Colonic mucosa (tissue), 4 donors: ENCODE results near the gene NUDCD3. TPM values are rescaled to one million over a fixed set of nuclear protein-coding genes. Genes with fewer than 3 reads are reported as not detected.

Experiments used
- DNase-seq: peaks from one replicate; pipeline ENCODE4 v3.0.0-alpha.2; 2020
- H3K27ac ChIP-seq: fragments of 200-600 bp; one replicate; pipeline ENCODE4 v1.8.0; 2021
- H3K27me3 ChIP-seq: fragments of 200-600 bp; one replicate; pipeline ENCODE4 v1.8.0; 2021
- H3K36me3 ChIP-seq: fragments of 200-600 bp; one replicate; pipeline ENCODE4 v1.8.0; 2021
- H3K4me1 ChIP-seq: fragments of 200-600 bp; one replicate; pipeline ENCODE4 v1.8.0; 2021; ENCODE audit warnings: mild to moderate bottlenecking
- H3K4me3 ChIP-seq: fragments of 200-600 bp; one replicate; pipeline ENCODE4 v1.8.0; 2021
- H3K9ac ChIP-seq, 2 donors: one replicate each; pipeline ENCODE4 v1.7.0; 2013; ENCODE audit warnings: control low read depth in 2 of 2, low read depth in 2 of 2, low read length in 2 of 2
- H3K9me3 ChIP-seq: fragments of 200-600 bp; one replicate; pipeline ENCODE4 v1.8.0; 2021
- CTCF ChIP-seq: fragments of 200-600 bp; IDR thresholded peaks from one replicate; pipeline ENCODE4 v1.8.0; 2022; ENCODE audit warnings: antibody characterized with exemption, mild to moderate bottlenecking
- intact Hi-C: fragments of 100-400 bp; cut with DNase I; formaldehyde crosslinking; loops from one replicate; pipeline ENCODE4 v1.14.1; 2022
- total RNA-seq, 2 donors: library from RNA; stranded (reverse); fragmentation: NEBNext Ultra II Directional in 1 of 2; extraction: Animal tissue kit (Norgen Biotek cat#: 25700) in 1 of 2; gene quantifications; one replicate each; pipeline ENCODE4 v1.2.1, GENCODE V29; 2021
- donor health status: healthy.
- donor health status: DM: no; HTN: no; CAD: no.
- donor health status: DM: no; HTN: no; CAD: no.

NUDCD3 gene
- total RNA-seq, 2 donors from 2014 or later = 77.7 to 105 TPM

DNA sequence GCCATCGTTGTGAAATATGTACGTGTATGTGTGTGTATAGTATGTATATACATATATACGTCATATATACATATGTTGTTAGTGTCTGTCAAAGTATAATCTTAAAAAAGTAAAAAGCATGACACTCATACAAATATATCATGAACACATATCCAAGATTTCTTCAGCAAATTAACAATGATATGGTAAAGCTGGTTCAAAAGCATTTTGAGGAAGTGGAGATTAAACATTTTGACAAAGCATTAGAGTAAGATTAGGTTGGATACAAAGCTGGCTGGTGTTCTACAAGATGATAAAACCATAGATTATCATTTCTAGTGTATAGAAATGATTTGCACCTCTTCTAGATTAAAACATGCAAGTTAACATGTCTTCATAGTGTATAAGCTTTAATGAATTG lies 771 bp upstream of the NUDCD3 start:
- Histone ChIP-seq H3K36me3 (no peaks in the 10 kb centered on the region), H3K9me3 (no peaks in the 10 kb centered on the region), H3K4me3 (peak overlapping the region; percentile 89), H3K4me1 (peaks cover 9% of the 10 kb centered on the region), H3K27ac (peak overlapping the region; percentile 90), H3K9ac (peak overlapping the region in 1 of 2 donors; percentile 91), H3K27me3 (no peaks in the 10 kb centered on the region)
- no peak for TF ChIP-seq CTCF
- no peak for DNase-seq
- intact Hi-C loops = loop anchor here (5.0 kb wide), 1 partner anchor 76 kb away; no protein-coding TSS in a partner anchor

DNA sequence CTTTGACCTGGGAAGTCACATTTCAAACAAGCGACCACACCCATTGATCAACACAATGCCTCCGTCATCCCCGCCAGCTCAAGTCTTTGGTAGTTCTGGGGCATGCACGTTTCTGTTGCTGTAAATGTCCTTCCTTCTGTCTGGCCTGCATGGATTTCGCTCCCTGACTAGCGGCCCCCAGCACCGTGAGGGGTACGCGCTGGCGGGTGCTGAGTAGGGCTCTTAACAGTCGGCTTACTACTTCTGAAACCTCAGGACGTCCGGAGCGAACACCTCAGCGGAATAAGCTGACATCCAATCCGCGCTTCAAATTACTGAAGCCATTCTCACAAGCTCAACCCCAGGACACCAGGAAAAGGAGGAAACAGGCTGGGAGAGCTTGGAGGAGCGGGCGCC lies 505 bp downstream of the NUDCD3 start:
- peak; percentile 70 for DNase-seq

GRCh38 chr7:44488955-44489354 lies 1.5 kb downstream of the NUDCD3 start:
- H3K27me3 ChIP-seq = no peaks in the 10 kb centered on the region
- no peaks in the 10 kb centered on the region for H3K9me3 ChIP-seq
- no peak overlapping the region for H3K27ac ChIP-seq
- H3K36me3 ChIP-seq = peaks cover 4% of the 10 kb centered on the region
- intact Hi-C loops = no loop called here
- peak overlapping the region in 1 of 2 donors; percentile 91 for H3K9ac ChIP-seq
- TF ChIP-seq CTCF = no peak
- H3K4me3 ChIP-seq = no peak overlapping the region
- H3K4me1 ChIP-seq = peaks cover 9% of the 10 kb centered on the region
- DNase-seq = no peak

More for the DNA sequence above, 505 bp downstream of the NUDCD3 start:
- TF ChIP-seq CTCF = no peak
- intact Hi-C loops = loop anchor here (5.0 kb wide), 1 partner anchor 77 kb away; no protein-coding TSS in a partner anchor
- Histone ChIP-seq H3K27ac (peak overlapping the region; percentile 90), H3K4me1 (peaks cover 9% of the 10 kb centered on the region), H3K27me3 (no peaks in the 10 kb centered on the region), H3K9me3 (no peaks in the 10 kb centered on the region), H3K4me3 (peak overlapping the region; percentile 89), H3K9ac (peak overlapping the region; percentile 91 to 95), H3K36me3 (no peaks in the 10 kb centered on the region)

DNA sequence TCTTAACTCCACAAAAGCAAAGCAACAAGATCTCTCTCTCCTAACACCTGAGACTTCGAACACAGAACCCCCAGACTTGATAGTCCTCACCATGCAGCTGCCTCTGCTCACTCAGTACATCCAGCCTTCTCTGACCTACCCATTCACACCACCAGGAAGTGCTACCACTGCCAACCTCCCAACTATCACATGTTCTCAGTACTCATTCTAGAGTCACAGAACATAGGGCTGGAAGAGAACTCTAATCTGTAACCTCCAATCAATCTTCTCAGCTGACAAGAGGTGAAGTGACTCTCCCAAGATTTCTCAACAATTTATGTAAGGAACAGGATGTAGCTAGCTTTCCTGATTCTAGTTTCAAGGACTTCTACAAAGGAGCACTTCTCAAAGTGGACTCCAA lies 3.8 kb downstream of the NUDCD3 start:
- no peaks in the 10 kb centered on the region for H3K27me3 ChIP-seq
- DNase-seq = peak; percentile 40
- intact Hi-C loops = no loop called here
- H3K9ac ChIP-seq = no peak overlapping the region
- H3K4me3 ChIP-seq = no peak overlapping the region
- H3K36me3 ChIP-seq = peaks cover 11% of the 10 kb centered on the region
- TF ChIP-seq CTCF = no peak
- H3K27ac ChIP-seq = no peak overlapping the region
- peaks cover 9% of the 10 kb centered on the region for H3K4me1 ChIP-seq
- H3K9me3 ChIP-seq = no peaks in the 10 kb centered on the region

DNA sequence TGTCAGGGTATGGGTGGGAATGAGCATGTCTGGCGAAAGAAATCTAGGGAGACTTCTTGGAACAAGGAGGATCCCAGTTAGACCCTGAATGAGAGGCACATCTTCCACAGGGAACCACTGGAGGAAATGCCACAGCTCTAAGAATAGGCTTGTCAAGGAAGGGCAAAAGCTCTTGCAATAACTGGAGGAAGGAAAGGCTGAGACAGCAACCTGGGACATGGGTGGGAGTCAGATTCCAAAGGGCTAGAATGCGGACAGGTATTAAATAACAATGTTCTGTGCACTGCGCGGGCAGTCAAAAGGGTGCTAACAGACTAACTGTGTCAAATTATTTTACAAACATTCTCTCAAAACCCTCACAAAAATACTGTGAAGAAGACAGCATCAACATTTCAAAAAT lies 4.5 kb downstream of the NUDCD3 start:
- Histone ChIP-seq H3K27ac (no peak overlapping the region), H3K36me3 (peaks cover 11% of the 10 kb centered on the region), H3K9me3 (no peaks in the 10 kb centered on the region), H3K4me3 (no peak overlapping the region), H3K4me1 (peaks cover 9% of the 10 kb centered on the region), H3K27me3 (no peaks in the 10 kb centered on the region), H3K9ac (no peak overlapping the region)
- no peak for TF ChIP-seq CTCF
- intact Hi-C loops = no loop called here
- no peak for DNase-seq
